GM19452 (cell line): ENCODE results near the gene DTD2.
"Not testable (repeated sequence)": the region's sequence is repeated elsewhere in the genome, so short reads cannot be mapped to it uniquely, and the experiment has no call there.

Experiments used
- ATAC-seq: cut with Tn5 transposase; IDR thresholded peaks from one replicate; pipeline ENCODE4 v1.9.1; 2021; ENCODE audit not compliant: unreplicated experiment

The DTD2 gene

GRCh38 chr14:31456841-31457664 lies at the start of gene DTD2:
TSS of gene DTD2 (minus strand) at chr14:31457506. CDS start at chr14:31457393, 113 bp downstream.
- ATAC-seq = peak; percentile 99

- no peak for ATAC-seq
Measured at GRCh38 chr14:31505411-31505810, 48.1 kb upstream of the DTD2 start.

GRCh38 chr14:31501870-31502269 lies 44.6 kb upstream of the DTD2 start:
- no peak for ATAC-seq

GRCh38 chr14:31492759-31493498 lies 35.6 kb upstream of the DTD2 start:
- no peak for ATAC-seq

- ATAC-seq = no peak
Measured at GRCh38 chr14:31489691-31490090, 32.4 kb upstream of the DTD2 start.

GRCh38 chr14:31487886-31488285 lies 30.6 kb upstream of the DTD2 start, which contains the start of gene GPR33:
TSS of gene GPR33 (minus strand) at chr14:31488039. CDS start at chr14:31483965, 4,074 bp downstream.
- no peak for ATAC-seq

GRCh38 chr14:31486764-31487163 lies 29.5 kb upstream of the DTD2 start:
- no peak for ATAC-seq

GRCh38 chr14:31484754-31485153 lies 27.4 kb upstream of the DTD2 start:
- no peak for ATAC-seq

- ATAC-seq = no peak
Measured at GRCh38 chr14:31480156-31480555, 22.9 kb upstream of the DTD2 start.

- ATAC-seq = no peak
Measured at GRCh38 chr14:31479027-31479426, 21.7 kb upstream of the DTD2 start.

- ATAC-seq = no peak
Measured at GRCh38 chr14:31477248-31477647, 19.9 kb upstream of the DTD2 start.

- no peak for ATAC-seq
Measured at GRCh38 chr14:31476131-31476866, 19.0 kb upstream of the DTD2 start.

GRCh38 chr14:31466554-31466953 lies 9.2 kb upstream of the DTD2 start:
- ATAC-seq = no peak

GRCh38 chr14:31465111-31465510 lies 7.8 kb upstream of the DTD2 start:
- no peak for ATAC-seq

- not testable (repeated sequence) for ATAC-seq
Measured at GRCh38 chr14:31462450-31462849, 5.1 kb upstream of the DTD2 start.

GRCh38 chr14:31461545-31461944 lies 4.2 kb upstream of the DTD2 start:
- ATAC-seq = no peak

GRCh38 chr14:31457665-31458659 lies 656 bp upstream of the DTD2 start:
- ATAC-seq = no peak

- ATAC-seq = no peak
Measured at GRCh38 chr14:31449971-31450610, 7.2 kb downstream of the DTD2 start.

GRCh38 chr14:31449136-31449535 lies 8.2 kb downstream of the DTD2 start:
- ATAC-seq = no peak

GRCh38 chr14:31445703-31446102 lies 11.6 kb downstream of the DTD2 start:
- no peak for ATAC-seq
